VCaP (cell line): ENCODE results near the gene B3GALT6.

Source experiments
- H3K27ac ChIP-seq: fragments of 450-650 bp; 2 replicates; pipeline ENCODE4 v1.5.1; 2017
- CTCF ChIP-seq: fragments of 450-650 bp; conservative IDR thresholded peaks from 2 replicates; pipeline ENCODE4 v1.5.1; 2017; ENCODE audit warnings: mild to moderate bottlenecking, moderate library complexity

B3GALT6 gene

GRCh38 chr1:1215080-1215676, 16.9 kb upstream of the B3GALT6 start:
- H3K27ac ChIP-seq = no peak overlapping the region
- TF ChIP-seq CTCF = no peak

- TF ChIP-seq CTCF = no peak
- H3K27ac ChIP-seq = no peak overlapping the region
Measured at GRCh38 chr1:1215881-1216605, 16.0 kb upstream of the B3GALT6 start.

GRCh38 chr1:1216770-1217620, 15.0 kb upstream of the B3GALT6 start:
- TF ChIP-seq CTCF = no peak
- H3K27ac ChIP-seq = no peak overlapping the region

- no peak for TF ChIP-seq CTCF
- no peak overlapping the region for H3K27ac ChIP-seq
Measured at GRCh38 chr1:1217621-1218523, 14.2 kb upstream of the B3GALT6 start.

GRCh38 chr1:1218524-1219200, 13.4 kb upstream of the B3GALT6 start:
- TF ChIP-seq CTCF = no peak
- H3K27ac ChIP-seq = no peak overlapping the region

GRCh38 chr1:1219341-1219740, 12.7 kb upstream of the B3GALT6 start:
- TF ChIP-seq CTCF = no peak
- no peak overlapping the region for H3K27ac ChIP-seq
